Kasumi-1 (cell line): Measurements from ENCODE around the gene TMEFF2.
"Not testable (repeated sequence)": the region's sequence is repeated elsewhere in the genome, so short reads cannot be mapped to it uniquely, and the experiment has no call there.

Experiments used
- DNase-seq, 2 experiments: peaks; one replicate each; lab custom pipeline; 2025; lab: John Stamatoyannopoulos, UW

TMEFF2 gene

GRCh38 chr2:192128655-192129054 is 66.1 kb downstream of the TMEFF2 start:
- DNase-seq = no peak

GRCh38 chr2:192127434-192127833 is 67.3 kb downstream of the TMEFF2 start:
- DNase-seq = no peak

- DNase-seq = no peak
Measured at GRCh38 chr2:192126912-192127311, 67.8 kb downstream of the TMEFF2 start.

- no peak for DNase-seq
Measured at GRCh38 chr2:192126426-192126825, 68.3 kb downstream of the TMEFF2 start.

GRCh38 chr2:192124571-192124970 is 70.2 kb downstream of the TMEFF2 start:
- DNase-seq = no peak

- DNase-seq = no peak
Measured at GRCh38 chr2:192123847-192124246, 70.9 kb downstream of the TMEFF2 start.

- no peak for DNase-seq
Measured at GRCh38 chr2:192122946-192123345, 71.8 kb downstream of the TMEFF2 start.

GRCh38 chr2:192122141-192122540 is 72.6 kb downstream of the TMEFF2 start:
- DNase-seq = no peak

GRCh38 chr2:192119536-192119935 is 75.2 kb downstream of the TMEFF2 start:
- no peak for DNase-seq

- no peak for DNase-seq
Measured at GRCh38 chr2:192117705-192118104, 77.0 kb downstream of the TMEFF2 start.

GRCh38 chr2:192111536-192111935 is 83.2 kb downstream of the TMEFF2 start:
- not testable (repeated sequence) for DNase-seq

GRCh38 chr2:192099742-192100141 is 95.0 kb downstream of the TMEFF2 start:
- DNase-seq = no peak

- DNase-seq = no peak
Measured at GRCh38 chr2:192098814-192099491, 95.8 kb downstream of the TMEFF2 start.

GRCh38 chr2:192091476-192091875 is 103.3 kb downstream of the TMEFF2 start:
- DNase-seq = no peak

GRCh38 chr2:192090911-192091310 is 103.8 kb downstream of the TMEFF2 start:
- no peak for DNase-seq

- no peak for DNase-seq
Measured at GRCh38 chr2:192087398-192087958, 107.3 kb downstream of the TMEFF2 start.

- DNase-seq = no peak
Measured at GRCh38 chr2:192082121-192082520, 112.6 kb downstream of the TMEFF2 start.

GRCh38 chr2:192080096-192080495 is 114.6 kb downstream of the TMEFF2 start:
- DNase-seq = not testable (repeated sequence)

- DNase-seq = no peak
Measured at GRCh38 chr2:192073878-192074277, 120.9 kb downstream of the TMEFF2 start.

GRCh38 chr2:192072778-192073177 is 122.0 kb downstream of the TMEFF2 start:
- no peak for DNase-seq

GRCh38 chr2:192072261-192072660 is 122.5 kb downstream of the TMEFF2 start:
- no peak for DNase-seq

GRCh38 chr2:192070099-192070498 is 124.6 kb downstream of the TMEFF2 start:
- no peak for DNase-seq

- DNase-seq = no peak
Measured at GRCh38 chr2:192069417-192069816, 125.3 kb downstream of the TMEFF2 start.

GRCh38 chr2:192068966-192069365 is 125.8 kb downstream of the TMEFF2 start:
- no peak for DNase-seq
